Astrocyte (in vitro differentiated cells and primary cell): Measurements from ENCODE around the gene IL32. TPM values are rescaled to one million over a fixed set of nuclear protein-coding genes. Genes with fewer than 3 reads are reported as not detected.
"Not testable (repeated sequence)": the region's sequence is repeated elsewhere in the genome, so short reads cannot be mapped to it uniquely, and the experiment has no call there.

Experiments
- DNase-seq: peaks from one replicate; pipeline ENCODE4 v3.0.0-alpha.2; 2010; ENCODE audit warnings: low read depth
- FAIRE-seq: peaks from 2 replicates; lab custom pipeline; 2011; peaks lifted over from hg19 to GRCh38; lab: Jason Lieb, UNC
- H2AFZ ChIP-seq: 2 replicates; pipeline ENCODE4 v1.6.0; 2012; ENCODE audit warnings: low read depth, low read length, inconsistent platforms
- H3K27ac ChIP-seq: 2 replicates; pipeline ENCODE4 v1.5.1; 2011; ENCODE audit warnings: low read depth, low read length, inconsistent platforms
- H3K27me3 ChIP-seq: 2 replicates; pipeline ENCODE4 v1.6.0; 2011; ENCODE audit warnings: low read length, inconsistent platforms; ENCODE audit not compliant: insufficient read depth
- H3K36me3 ChIP-seq: 2 replicates; pipeline ENCODE4 v1.5.1; 2011; ENCODE audit warnings: low read length, inconsistent platforms; ENCODE audit not compliant: insufficient read depth
- H3K4me1 ChIP-seq: 2 replicates; pipeline ENCODE4 v1.5.1; 2011; ENCODE audit warnings: low read length, inconsistent platforms; ENCODE audit not compliant: insufficient read depth
- H3K4me2 ChIP-seq: 2 replicates; pipeline ENCODE4 v1.6.0; 2012; ENCODE audit warnings: low read length, inconsistent platforms
- H3K4me3 ChIP-seq: 2 replicates; pipeline ENCODE4 v1.5.1; 2011; ENCODE audit warnings: low read depth, mild to moderate bottlenecking, low read length, inconsistent platforms; ENCODE audit not compliant: insufficient read depth
- H3K79me2 ChIP-seq: 2 replicates; pipeline ENCODE4 v1.6.0; 2012; ENCODE audit warnings: mild to moderate bottlenecking, low read length, inconsistent platforms; ENCODE audit not compliant: insufficient read depth
- H3K9ac ChIP-seq: 2 replicates; pipeline ENCODE4 v1.6.0; 2012; ENCODE audit warnings: mild to moderate bottlenecking, low read length, inconsistent platforms
- H3K9me3 ChIP-seq: 2 replicates; pipeline ENCODE4 v1.5.1; 2012; ENCODE audit warnings: low read depth, mild to moderate bottlenecking, low read length, inconsistent platforms; ENCODE audit not compliant: insufficient read depth
- H4K20me1 ChIP-seq: 2 replicates; pipeline ENCODE4 v1.6.0; 2012; ENCODE audit warnings: low read length, inconsistent platforms; ENCODE audit not compliant: insufficient read depth
- H3K27ac Mint-ChIP-seq: one replicate; pipeline ENCODE4 v1.8.0; 2021; ENCODE audit warnings: mild to moderate bottlenecking, mixed read lengths; ENCODE audit not compliant: unreplicated experiment
- H3K27me3 Mint-ChIP-seq: one replicate; pipeline ENCODE4 v1.8.0; 2021; ENCODE audit warnings: low read depth, mixed read lengths; ENCODE audit not compliant: unreplicated experiment
- H3K36me3 Mint-ChIP-seq: one replicate; pipeline ENCODE4 v1.8.0; 2021; ENCODE audit warnings: low read depth, mixed read lengths; ENCODE audit not compliant: unreplicated experiment
- H3K4me1 Mint-ChIP-seq: one replicate; pipeline ENCODE4 v1.8.0; 2021; ENCODE audit warnings: low read depth, mixed read lengths; ENCODE audit not compliant: unreplicated experiment
- H3K4me3 Mint-ChIP-seq: one replicate; pipeline ENCODE4 v1.8.0; 2021; ENCODE audit warnings: mild to moderate bottlenecking, moderate library complexity, mixed read lengths; ENCODE audit not compliant: unreplicated experiment
- H3K9me3 Mint-ChIP-seq: one replicate; pipeline ENCODE4 v1.8.0; 2021; ENCODE audit warnings: mild to moderate bottlenecking, mixed read lengths; ENCODE audit not compliant: unreplicated experiment
- CTCF ChIP-seq: IDR thresholded peaks from 2 replicates; pipeline ENCODE4 v1.5.1; 2011; ENCODE audit warnings: low read depth, mild to moderate bottlenecking, inconsistent platforms, low read length, moderate library complexity; ENCODE audit not compliant: insufficient read depth
- EZH2 ChIP-seq: IDR thresholded peaks from 2 replicates; pipeline ENCODE4 v1.6.1; 2012; ENCODE audit warnings: mild to moderate bottlenecking, low read length, inconsistent platforms; ENCODE audit not compliant: insufficient read depth
- total RNA-seq: library from RNA; stranded (reverse); gene quantifications from 2 replicates; pipeline ENCODE4 v1.2.1, GENCODE V29; 2021

The IL32 gene
- total RNA-seq, 1 donor from 2014 or later = 43.8 TPM

- peaks cover 6% of the 10 kb centered on the region for H3K4me1 ChIP-seq
- no peaks in the 10 kb centered on the region for H3K79me2 ChIP-seq
- Mint-ChIP-seq H3K27me3 (peaks cover 14% of the 10 kb centered on the region), H3K27ac (no peak overlapping the region), H3K9me3 (peaks cover 3% of the 10 kb centered on the region), H3K4me3 (no peak overlapping the region), H3K4me1 (peaks cover 8% of the 10 kb centered on the region), H3K36me3 (peaks cover 6% of the 10 kb centered on the region)
- DNase-seq = no peak
- H3K27ac ChIP-seq = no peak overlapping the region
- no peaks in the 10 kb centered on the region for H4K20me1 ChIP-seq
- H3K4me3 ChIP-seq = no peak overlapping the region
- no peaks in the 10 kb centered on the region for H3K9me3 ChIP-seq
- H3K36me3 ChIP-seq = no peaks in the 10 kb centered on the region
- no peak for FAIRE-seq
- H3K4me2 ChIP-seq = no peak overlapping the region
- H3K9ac ChIP-seq = no peak overlapping the region
- H2AFZ ChIP-seq = no peak overlapping the region
- peaks cover 2% of the 10 kb centered on the region for H3K27me3 ChIP-seq
- no peak for TF ChIP-seq EZH2
- no peak for TF ChIP-seq CTCF
These were observed 3.0 kb downstream of the IL32 start for GRCh38 chr16:3068487-3068886.

GRCh38 chr16:3069146-3069545 is 3.7 kb downstream of the IL32 start:
- not testable (repeated sequence) for H3K79me2 ChIP-seq, H3K9me3 Mint-ChIP-seq, H3K36me3 ChIP-seq, H3K36me3 Mint-ChIP-seq, H3K9me3 ChIP-seq, H3K27ac Mint-ChIP-seq, H3K4me2 ChIP-seq, H3K4me1 Mint-ChIP-seq, H3K9ac ChIP-seq, H4K20me1 ChIP-seq, H3K27me3 ChIP-seq, DNase-seq, H2AFZ ChIP-seq, FAIRE-seq, H3K4me3 Mint-ChIP-seq, H3K4me1 ChIP-seq, H3K4me3 ChIP-seq, H3K27ac ChIP-seq
- peaks cover 21% of the 10 kb centered on the region for H3K27me3 Mint-ChIP-seq

GRCh38 chr16:3070608-3071111 is 5.2 kb downstream of the IL32 start:
- no peak overlapping the region for H3K4me3 ChIP-seq

More at GRCh38 chr16:3070608-3071111, 5.2 kb downstream of the IL32 start:
- Mint-ChIP-seq H3K4me1 (peaks cover 3% of the 10 kb centered on the region), H3K4me3 (no peak overlapping the region), H3K9me3 (peaks cover 6% of the 10 kb centered on the region), H3K36me3 (peaks cover 6% of the 10 kb centered on the region), H3K27ac (no peak overlapping the region), H3K27me3 (peaks cover 32% of the 10 kb centered on the region)
- Histone ChIP-seq H3K9ac (no peak overlapping the region), H3K4me1 (peaks cover 1% of the 10 kb centered on the region), H3K79me2 (no peaks in the 10 kb centered on the region), H4K20me1 (no peaks in the 10 kb centered on the region), H3K9me3 (no peaks in the 10 kb centered on the region), H3K27me3 (peaks cover 2% of the 10 kb centered on the region), H3K27ac (no peak overlapping the region), H3K36me3 (no peaks in the 10 kb centered on the region), H2AFZ (no peak overlapping the region), H3K4me2 (no peak overlapping the region)
- no peak for FAIRE-seq
- TF ChIP-seq CTCF (no peak), EZH2 (no peak)
- no peak for DNase-seq
